LNCaP clone FGC (cell line): ENCODE results near the gene HS1BP3.

Source experiments
- DNase-seq: peaks from one replicate; pipeline ENCODE4 v3.0.0-alpha.2; 2011; ENCODE audit warnings: low read depth
- H3K4me3 ChIP-seq: 2 replicates; pipeline ENCODE4 v1.5.1; 2011; ENCODE audit warnings: mild to moderate bottlenecking, low read depth, low read length, control low read depth
- CTCF ChIP-seq: IDR thresholded peaks from 2 replicates; pipeline ENCODE4 v1.5.1; 2012; ENCODE audit warnings: mild to moderate bottlenecking; ENCODE audit not compliant: control insufficient read depth, insufficient read depth; ENCODE audit errors: extremely low read depth

HS1BP3 gene

GRCh38 chr2:20615466-20616241 is 35.2 kb downstream of the HS1BP3 start:
- no peak for DNase-seq
- H3K4me3 ChIP-seq: no peak overlapping the region
- TF ChIP-seq CTCF: no peak

GRCh38 chr2:20615068-20615465 is 35.8 kb downstream of the HS1BP3 start:
- no peak overlapping the region for H3K4me3 ChIP-seq
- no peak for DNase-seq
- TF ChIP-seq CTCF: no peak

DNA sequence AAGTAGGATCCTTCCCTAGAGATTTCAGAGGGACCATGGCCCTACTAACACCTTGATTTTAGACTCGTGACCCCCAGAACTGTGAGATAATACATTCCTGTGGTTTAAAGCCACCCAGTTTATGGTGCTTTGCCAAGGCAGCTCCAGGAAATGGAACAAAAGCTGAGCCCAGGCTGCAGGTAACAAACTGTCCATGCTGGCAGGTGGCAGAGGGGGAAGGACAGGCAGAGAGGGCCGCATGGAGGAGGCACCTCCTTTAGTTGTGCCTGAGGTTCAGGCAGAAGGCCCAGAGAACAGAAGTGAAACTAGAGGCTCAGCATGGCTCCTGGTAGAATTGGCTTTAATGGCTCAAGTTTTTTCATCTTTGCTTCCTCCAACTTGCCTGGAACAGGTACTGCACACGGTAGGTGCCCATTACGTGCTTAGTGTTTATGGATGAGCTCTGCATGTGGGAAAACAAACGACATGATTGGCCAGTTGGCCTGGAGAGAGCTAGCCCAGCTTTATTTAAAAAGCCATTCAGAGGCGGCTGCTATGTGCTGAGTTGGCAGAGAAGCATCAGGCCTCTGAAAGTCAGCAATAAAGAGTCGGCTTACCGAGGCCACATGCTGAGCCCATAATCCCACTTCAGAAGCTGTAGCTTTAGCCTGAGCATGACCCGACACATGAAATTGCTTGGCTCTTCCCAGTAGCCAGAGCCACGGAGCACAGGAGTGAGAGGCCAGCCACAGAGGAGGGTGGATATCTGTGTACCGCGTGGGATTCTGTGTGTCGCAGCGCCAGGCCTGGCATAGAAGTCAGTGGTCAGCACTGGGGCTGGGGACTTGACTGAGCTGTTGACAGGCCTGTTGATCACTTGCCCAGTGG is 36.5 kb downstream of the HS1BP3 start:
- TF ChIP-seq CTCF: no peak
- H3K4me3 ChIP-seq: no peak overlapping the region
- DNase-seq: no peak

DNA sequence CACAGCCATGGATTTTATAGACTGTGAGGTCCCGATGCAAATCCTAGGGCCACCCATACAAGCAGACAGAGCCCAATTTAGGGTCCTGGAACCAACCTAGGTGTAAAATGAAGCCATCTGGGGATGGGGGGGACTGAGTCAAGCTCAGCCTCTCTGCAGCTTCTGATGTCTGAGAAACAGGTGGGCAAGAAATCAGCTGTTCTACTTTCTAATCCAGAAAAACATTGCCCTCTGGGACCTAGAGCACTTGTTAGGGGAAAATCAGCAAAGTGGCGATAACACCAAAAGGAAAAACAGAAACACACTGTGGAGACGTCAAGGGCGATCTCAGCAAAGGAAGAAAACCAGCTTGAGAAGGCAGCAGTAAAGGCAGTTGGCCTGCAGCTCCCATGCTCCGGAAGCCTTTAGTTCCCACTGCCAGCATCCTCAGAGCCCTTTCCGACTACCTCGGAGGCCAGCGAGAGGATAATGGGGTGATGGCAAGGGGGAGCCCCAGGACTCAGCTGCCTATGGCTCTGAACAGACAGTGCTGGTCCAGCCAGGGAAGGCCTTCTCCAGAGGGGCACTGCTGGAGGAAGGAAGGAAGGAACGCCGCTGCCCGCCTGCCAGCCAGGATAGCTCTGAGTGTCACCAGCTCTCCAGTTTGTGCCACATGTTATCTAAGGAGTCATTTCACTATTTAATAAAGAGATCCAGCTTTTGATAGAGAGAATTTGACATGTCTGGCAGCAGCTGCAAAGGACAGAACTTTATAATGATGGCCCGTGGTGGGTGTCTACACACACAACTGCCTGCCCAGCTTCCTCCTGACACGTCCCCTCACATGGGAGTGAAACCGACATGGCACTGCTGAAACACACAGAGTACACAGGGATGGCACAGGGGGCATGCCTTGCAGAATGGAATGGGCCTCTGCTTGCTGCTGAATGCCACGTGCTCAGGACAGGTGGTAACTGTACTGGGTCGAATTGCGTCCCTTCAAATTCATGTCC is 37.7 kb downstream of the HS1BP3 start:
- no peak for DNase-seq
- H3K4me3 ChIP-seq: no peak overlapping the region
- TF ChIP-seq CTCF: no peak

- TF ChIP-seq CTCF: no peak
- H3K4me3 ChIP-seq: no peak overlapping the region
These were observed 39.0 kb downstream of the HS1BP3 start for GRCh38 chr2:20611844-20612356.

More at GRCh38 chr2:20611844-20612356, 39.0 kb downstream of the HS1BP3 start:
- DNase-seq: no peak
